Lower leg skin (tissue), 3 donors: ENCODE data around the gene TAF11L12.

Experiments
- CTCF ChIP-seq, 3 donors: fragments of 450-650 bp; IDR thresholded peaks; one replicate each; pipeline ENCODE4 v1.5.1; 2016; ENCODE audit warnings: antibody characterized with exemption in 3 of 3, mild to moderate bottlenecking in 3 of 3, moderate library complexity in 2 of 3
- POLR2A ChIP-seq, 2 donors: fragments of 450-650 bp; IDR thresholded peaks; one replicate each; pipeline ENCODE4 v1.6.1; 2016 to 2017; ENCODE audit warnings: antibody characterized with exemption in 2 of 2, mild to moderate bottlenecking in 1 of 2, moderate library complexity in 1 of 2

GRCh38 chr5:17604951-17605350, 5.2 kb upstream of the TAF11L12 start:
- TF ChIP-seq CTCF (IDR thresholded peaks at IDR 0.05) (no peak), POLR2A (IDR thresholded peaks at IDR 0.05) (no peak)
